SK-N-SH (cell line): ENCODE results near the gene ASPDH. TPM values are rescaled to one million over a fixed set of nuclear protein-coding genes. Genes with fewer than 3 reads are reported as not detected.

Experiments used
- CTCF ChIA-PET: fragments of 300-600, 350-600 bp; formaldehyde crosslinking; extraction: SDS; loops from one replicate; lab custom pipeline; 2021; lab: Yijun Ruan, JAX
- POLR2A ChIA-PET: fragments of 350-600 bp; sonication (Branson Sonifier 250); formaldehyde crosslinking; extraction: SDS; loops from one replicate; lab custom pipeline; 2020; ENCODE audit warnings: antibody characterized with exemption, inconsistent platforms; lab: Yijun Ruan, JAX
- DNase-seq: peaks from one replicate; pipeline ENCODE4 v3.0.0; 2012
- H2AFZ ChIP-seq: fragments of 200-600 bp; sonication (generic); 2 replicates; pipeline ENCODE4 v1.8.1; 2016; ENCODE audit warnings: antibody characterized with exemption, mild to moderate bottlenecking, low read depth
- H3F3A ChIP-seq: fragments of 200-600 bp; sonication (generic); replicated peaks from 2 replicates; pipeline ENCODE3; 2016; ENCODE audit warnings: antibody characterized with exemption, mild to moderate bottlenecking; ENCODE audit not compliant: insufficient read depth
- H3K27ac ChIP-seq, 2 experiments: fragments of 200-500 bp in 1 of 2; fragments of 200-600 bp in 1 of 2; sonication (Bioruptor generic) in 1 of 2; sonication (generic), shearing (Covaris generic) in 1 of 2; 2 replicates each; pipeline versions ENCODE4 v1.5.1 to v1.6.1; 2014 to 2016; ENCODE audit warnings: low read depth in 2 of 2, inconsistent platforms in 1 of 2, low read length in 1 of 2, mild to moderate bottlenecking in 1 of 2, mixed read lengths in 1 of 2
- H3K27me3 ChIP-seq: fragments of 200-600 bp; sonication (generic), shearing (Covaris generic); 2 replicates; pipeline ENCODE4 v1.6.1; 2016; ENCODE audit warnings: mixed run types; ENCODE audit not compliant: insufficient read depth
- H3K36me3 ChIP-seq, 2 experiments: fragments of 200-500 bp in 1 of 2; fragments of 200-600 bp in 1 of 2; sonication (Bioruptor generic) in 1 of 2; sonication (generic) in 1 of 2; replicated peaks in 1 of 2; 2 replicates each; pipeline versions ENCODE3 to v1.5.1; 2014 to 2016; ENCODE audit warnings: low read length in 1 of 2, mild to moderate bottlenecking in 1 of 2; ENCODE audit not compliant: insufficient read depth in 2 of 2, control insufficient read depth in 1 of 2
- H3K4me1 ChIP-seq, 2 experiments: fragments of 200-500 bp in 1 of 2; fragments of 200-600 bp in 1 of 2; sonication (Bioruptor generic) in 1 of 2; sonication (generic), shearing (Covaris generic) in 1 of 2; 2 replicates each; pipeline versions ENCODE4 v1.5.1 to v1.6.1; 2014 to 2016; ENCODE audit warnings: low read depth in 1 of 2, low read length in 1 of 2, mixed run types in 1 of 2; ENCODE audit not compliant: insufficient read depth in 2 of 2, control insufficient read depth in 1 of 2
- H3K4me2 ChIP-seq: fragments of 200-600 bp; sonication (generic), shearing (Covaris generic); 2 replicates; pipeline ENCODE4 v1.6.1; 2017; ENCODE audit warnings: mixed run types
- H3K4me3 ChIP-seq, 2 experiments: fragments of 200-500 bp in 1 of 2; fragments of 200-600 bp in 1 of 2; sonication (Bioruptor generic) in 1 of 2; sonication (generic), shearing (Covaris generic) in 1 of 2; 2 replicates each; pipeline versions ENCODE4 v1.5.1 to v1.8.1; 2014 to 2016; ENCODE audit warnings: low read depth in 2 of 2, inconsistent platforms in 1 of 2, low read length in 1 of 2, mild to moderate bottlenecking in 1 of 2, mixed read lengths in 1 of 2, moderate library complexity in 1 of 2
- H3K79me2 ChIP-seq: fragments of 200-600 bp; sonication (generic); 2 replicates; pipeline ENCODE4 v1.8.1; 2017; ENCODE audit warnings: mild to moderate bottlenecking; ENCODE audit not compliant: insufficient read depth
- H3K9ac ChIP-seq: fragments of 200-600 bp; sonication (generic); 2 replicates; pipeline ENCODE4 v1.6.1; 2017; ENCODE audit warnings: mixed run types
- H3K9me2 ChIP-seq: fragments of 200-600 bp; sonication (generic); 2 replicates; pipeline ENCODE4 v1.6.1; 2017; ENCODE audit warnings: mixed run types
- H3K9me3 ChIP-seq: fragments of 200-600 bp; sonication (generic); 2 replicates; pipeline ENCODE4 v1.6.1; 2017; ENCODE audit warnings: mixed run types, mild to moderate bottlenecking, moderate library complexity
- H4K20me1 ChIP-seq: fragments of 200-600 bp; sonication (generic); 2 replicates; pipeline ENCODE4 v1.6.1; 2017; ENCODE audit warnings: mild to moderate bottlenecking, mixed run types; ENCODE audit not compliant: insufficient read depth
- GATA2 ChIP-seq: sonication (generic); formaldehyde crosslinking; IDR thresholded peaks from 2 replicates; pipeline ENCODE4 v1.5.0; 2020; ENCODE audit warnings: mild to moderate bottlenecking, missing genetic modification reagents
- NFIC ChIP-seq: IDR thresholded peaks from 2 replicates; pipeline ENCODE4 v1.4.0; 2012; ENCODE audit warnings: borderline replicate concordance
- RAD21 ChIP-seq: IDR thresholded peaks from 2 replicates; pipeline ENCODE4 v1.6.1; 2012; ENCODE audit warnings: mild to moderate bottlenecking, low read length
- SIN3A ChIP-seq: IDR thresholded peaks from 2 replicates; pipeline ENCODE4 v1.6.1; 2012; ENCODE audit warnings: low read depth, mild to moderate bottlenecking, low read length, moderate library complexity, borderline replicate concordance
- TCF12 ChIP-seq: IDR thresholded peaks from 2 replicates; pipeline ENCODE4 v1.4.0; 2012
- WGBS: methylation state at CpG from one replicate; pipeline ENCODE4 v1.1.6; 2017; ENCODE audit warnings: low lambda C conversion rate; 5-methylcytosine and 5-hydroxymethylcytosine counted together
- polyA plus RNA-seq, 3 experiments: library from polyadenylated mRNA; depleted of rRNA; stranded (reverse); fragments of >200 nt; gene quantifications; 2 replicates each; pipeline ENCODE4 v1.2.3, GENCODE V29; 2012
- TF ChIP-seq, protein P1 (sequence below): IDR thresholded peaks from 2 replicates; pipeline ENCODE4 v1.4.0; 2012; ENCODE audit warnings: low read depth, borderline replicate concordance
- TF ChIP-seq, protein P2 (sequence below): fragments of 200-600 bp; sonication (generic); IDR thresholded peaks from 2 replicates; pipeline ENCODE4 v1.6.1; 2017; ENCODE audit warnings: antibody characterized with exemption, mild to moderate bottlenecking, moderate library complexity
- TF ChIP-seq, protein P3 (sequence below): IDR thresholded peaks from 2 replicates; pipeline ENCODE4; 2012
- TF ChIP-seq, protein P4 (sequence below): IDR thresholded peaks from 2 replicates; pipeline ENCODE4 v1.4.0; 2012; ENCODE audit warnings: low read depth
- TF ChIP-seq, protein P5 (sequence below): fragments of 150-350 bp; IDR thresholded peaks from 2 replicates; pipeline ENCODE4 v1.6.1; 2016; ENCODE audit warnings: mild to moderate bottlenecking, low read depth, low read length

Gene ASPDH
- polyA plus RNA-seq, 1 of the 3 experiments (the other 2 are of a cell fraction), result 0.07 TPM

DNA sequence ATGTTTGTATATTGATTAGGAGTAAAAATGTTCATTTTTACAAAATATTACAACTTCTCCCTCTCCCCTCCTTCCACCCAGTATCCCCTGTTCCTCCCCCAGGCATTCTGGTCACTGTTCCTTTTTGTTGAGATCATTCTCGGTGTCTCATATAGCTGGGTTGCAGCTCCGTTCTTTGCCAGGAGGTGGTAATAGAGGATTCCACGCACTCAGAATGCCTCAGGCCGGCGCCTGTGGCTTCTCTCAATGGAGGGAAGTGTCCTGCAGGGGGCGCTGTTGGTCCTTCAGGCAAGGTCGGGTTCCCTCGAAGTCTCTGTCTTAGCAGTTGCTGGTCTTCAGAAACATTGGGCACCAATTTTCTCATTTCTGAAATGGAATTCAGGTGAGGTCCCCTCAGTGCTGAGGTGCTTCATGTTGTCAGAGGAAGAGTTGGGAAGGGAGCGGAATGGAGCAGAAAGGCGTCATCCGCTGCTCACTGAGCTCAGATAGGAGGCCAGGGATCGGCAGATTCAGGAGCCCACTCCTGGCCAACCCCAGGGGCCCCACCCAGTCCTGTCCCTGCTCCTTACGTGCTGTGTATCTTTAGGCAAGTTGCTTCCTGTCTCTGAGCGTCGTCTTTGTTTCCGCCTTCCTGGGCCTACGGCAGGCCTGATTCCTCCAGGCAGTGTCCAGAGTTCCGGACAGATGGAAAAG, 26.7 kb downstream of the ASPDH start:
- H3K27me3 ChIP-seq, result peaks cover 5% of the 10 kb centered on the region; the same call in 1 of the 2 replicates
- no peaks in the 10 kb centered on the region for H3K79me2 ChIP-seq
- H3F3A ChIP-seq, result no peaks in the 10 kb centered on the region
- no peak overlapping the region for H3K4me2 ChIP-seq
- H3K9ac ChIP-seq, result no peak overlapping the region
- peaks cover 0 to 3% of the 10 kb centered on the region in 2 experiments; a peak in 1 of 4 replicates for H3K4me1 ChIP-seq
- H3K4me3 ChIP-seq, result peak overlapping the region in 1 of 2 experiments; percentile 18; a peak in 1 of 4 replicates
- TF ChIP-seq, protein P1, sequence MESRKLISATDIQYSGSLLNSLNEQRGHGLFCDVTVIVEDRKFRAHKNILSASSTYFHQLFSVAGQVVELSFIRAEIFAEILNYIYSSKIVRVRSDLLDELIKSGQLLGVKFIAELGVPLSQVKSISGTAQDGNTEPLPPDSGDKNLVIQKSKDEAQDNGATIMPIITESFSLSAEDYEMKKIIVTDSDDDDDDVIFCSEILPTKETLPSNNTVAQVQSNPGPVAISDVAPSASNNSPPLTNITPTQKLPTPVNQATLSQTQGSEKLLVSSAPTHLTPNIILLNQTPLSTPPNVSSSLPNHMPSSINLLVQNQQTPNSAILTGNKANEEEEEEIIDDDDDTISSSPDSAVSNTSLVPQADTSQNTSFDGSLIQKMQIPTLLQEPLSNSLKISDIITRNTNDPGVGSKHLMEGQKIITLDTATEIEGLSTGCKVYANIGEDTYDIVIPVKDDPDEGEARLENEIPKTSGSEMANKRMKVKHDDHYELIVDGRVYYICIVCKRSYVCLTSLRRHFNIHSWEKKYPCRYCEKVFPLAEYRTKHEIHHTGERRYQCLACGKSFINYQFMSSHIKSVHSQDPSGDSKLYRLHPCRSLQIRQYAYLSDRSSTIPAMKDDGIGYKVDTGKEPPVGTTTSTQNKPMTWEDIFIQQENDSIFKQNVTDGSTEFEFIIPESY, result no peak
- no peak for TF ChIP-seq SIN3A
- TF ChIP-seq, protein P2, sequence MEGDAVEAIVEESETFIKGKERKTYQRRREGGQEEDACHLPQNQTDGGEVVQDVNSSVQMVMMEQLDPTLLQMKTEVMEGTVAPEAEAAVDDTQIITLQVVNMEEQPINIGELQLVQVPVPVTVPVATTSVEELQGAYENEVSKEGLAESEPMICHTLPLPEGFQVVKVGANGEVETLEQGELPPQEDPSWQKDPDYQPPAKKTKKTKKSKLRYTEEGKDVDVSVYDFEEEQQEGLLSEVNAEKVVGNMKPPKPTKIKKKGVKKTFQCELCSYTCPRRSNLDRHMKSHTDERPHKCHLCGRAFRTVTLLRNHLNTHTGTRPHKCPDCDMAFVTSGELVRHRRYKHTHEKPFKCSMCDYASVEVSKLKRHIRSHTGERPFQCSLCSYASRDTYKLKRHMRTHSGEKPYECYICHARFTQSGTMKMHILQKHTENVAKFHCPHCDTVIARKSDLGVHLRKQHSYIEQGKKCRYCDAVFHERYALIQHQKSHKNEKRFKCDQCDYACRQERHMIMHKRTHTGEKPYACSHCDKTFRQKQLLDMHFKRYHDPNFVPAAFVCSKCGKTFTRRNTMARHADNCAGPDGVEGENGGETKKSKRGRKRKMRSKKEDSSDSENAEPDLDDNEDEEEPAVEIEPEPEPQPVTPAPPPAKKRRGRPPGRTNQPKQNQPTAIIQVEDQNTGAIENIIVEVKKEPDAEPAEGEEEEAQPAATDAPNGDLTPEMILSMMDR, result peak; percentile 55
- TF ChIP-seq RAD21, result peak; percentile 30; the same call in 1 of the 2 replicates
- no peak for TF ChIP-seq TCF12
- TF ChIP-seq, protein P3, sequence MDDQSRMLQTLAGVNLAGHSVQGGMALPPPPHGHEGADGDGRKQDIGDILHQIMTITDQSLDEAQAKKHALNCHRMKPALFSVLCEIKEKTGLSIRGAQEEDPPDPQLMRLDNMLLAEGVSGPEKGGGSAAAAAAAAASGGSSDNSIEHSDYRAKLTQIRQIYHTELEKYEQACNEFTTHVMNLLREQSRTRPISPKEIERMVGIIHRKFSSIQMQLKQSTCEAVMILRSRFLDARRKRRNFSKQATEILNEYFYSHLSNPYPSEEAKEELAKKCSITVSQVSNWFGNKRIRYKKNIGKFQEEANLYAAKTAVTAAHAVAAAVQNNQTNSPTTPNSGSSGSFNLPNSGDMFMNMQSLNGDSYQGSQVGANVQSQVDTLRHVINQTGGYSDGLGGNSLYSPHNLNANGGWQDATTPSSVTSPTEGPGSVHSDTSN, result no peak
- TF ChIP-seq, protein P4, sequence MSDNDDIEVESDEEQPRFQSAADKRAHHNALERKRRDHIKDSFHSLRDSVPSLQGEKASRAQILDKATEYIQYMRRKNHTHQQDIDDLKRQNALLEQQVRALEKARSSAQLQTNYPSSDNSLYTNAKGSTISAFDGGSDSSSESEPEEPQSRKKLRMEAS, result no peak
- H3K9me3 ChIP-seq, result no peaks in the 10 kb centered on the region; the same call in 1 of the 2 replicates
- no peak overlapping the region for H3K27ac ChIP-seq
- DNase-seq, result peak; percentile 57
- peaks cover 3 to 8% of the 10 kb centered on the region in 2 experiments for H3K36me3 ChIP-seq
- H2AFZ ChIP-seq, result no peak overlapping the region
- no peaks in the 10 kb centered on the region for H3K9me2 ChIP-seq
- ChIA-PET POLR2A (no interaction called here), CTCF (interaction anchor here (1.2 to 2.6 kb wide), 4 partner anchors 14 to 69 kb away, joined by 3 to 8 read pairs (median 5); no protein-coding TSS in a partner anchor)
- WGBS, result 77% methylated on average over 18 of the region's 18 CpGs
- no peaks in the 10 kb centered on the region for H4K20me1 ChIP-seq

DNA sequence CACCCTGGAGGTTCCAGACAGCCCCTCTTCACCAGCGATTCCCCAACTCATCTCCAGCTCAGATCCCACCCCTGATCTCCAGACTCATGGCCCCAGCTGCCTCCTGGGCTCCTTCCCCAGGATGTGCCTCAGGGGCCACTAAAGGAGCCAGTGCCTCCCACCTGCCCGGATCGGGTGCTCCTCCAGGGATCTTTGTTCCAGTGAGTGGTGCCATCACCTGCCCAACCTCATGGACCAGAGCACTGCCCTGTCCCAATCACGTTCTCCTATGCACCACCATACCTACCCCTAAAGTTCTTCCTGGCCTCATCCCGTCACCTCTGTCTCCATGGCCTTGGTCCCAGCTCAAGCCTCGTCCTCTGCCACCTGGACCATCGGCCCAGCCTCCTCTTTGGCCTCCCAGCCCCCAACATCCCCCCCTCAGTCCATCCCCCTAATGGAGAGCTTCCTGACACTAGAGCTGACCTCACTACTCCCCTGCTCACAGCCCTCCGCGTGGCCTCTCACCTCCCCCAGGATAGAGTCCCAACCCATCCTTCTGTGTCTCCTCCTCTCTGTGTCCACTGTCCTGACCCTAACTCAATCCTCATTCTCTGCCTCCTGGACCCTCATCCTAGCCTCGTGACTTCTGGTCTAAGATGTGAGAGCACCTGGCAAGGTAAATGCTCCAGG, 28.3 kb downstream of the ASPDH start:
- POLR2A ChIA-PET, result no interaction called here
- Histone ChIP-seq H3K4me2 (no peak overlapping the region), H2AFZ (no peak overlapping the region), H3K27me3 (no peaks in the 10 kb centered on the region), H3K9ac (no peak overlapping the region), H3K36me3 (peaks cover 6 to 20% of the 10 kb centered on the region in 2 experiments), H3K9me2 (no peaks in the 10 kb centered on the region), H3K27ac (no peak overlapping the region), H3K4me1 (no peaks in the 10 kb centered on the region; a peak in 1 of 4 replicates), H3K79me2 (no peaks in the 10 kb centered on the region), H3F3A (no peaks in the 10 kb centered on the region), H3K4me3 (no peak overlapping the region), H3K9me3 (no peaks in the 10 kb centered on the region; the same call in 1 of the 2 replicates), H4K20me1 (no peaks in the 10 kb centered on the region)
- CTCF ChIA-PET, result interaction anchor here (1.0 to 1.9 kb wide), 3 partner anchors 19 to 72 kb away, joined by 3 to 6 read pairs (median 4); no protein-coding TSS in a partner anchor
- WGBS, result 86% methylated on average over 10 of the region's 10 CpGs
- no peak for DNase-seq
- TF ChIP-seq, protein P5, sequence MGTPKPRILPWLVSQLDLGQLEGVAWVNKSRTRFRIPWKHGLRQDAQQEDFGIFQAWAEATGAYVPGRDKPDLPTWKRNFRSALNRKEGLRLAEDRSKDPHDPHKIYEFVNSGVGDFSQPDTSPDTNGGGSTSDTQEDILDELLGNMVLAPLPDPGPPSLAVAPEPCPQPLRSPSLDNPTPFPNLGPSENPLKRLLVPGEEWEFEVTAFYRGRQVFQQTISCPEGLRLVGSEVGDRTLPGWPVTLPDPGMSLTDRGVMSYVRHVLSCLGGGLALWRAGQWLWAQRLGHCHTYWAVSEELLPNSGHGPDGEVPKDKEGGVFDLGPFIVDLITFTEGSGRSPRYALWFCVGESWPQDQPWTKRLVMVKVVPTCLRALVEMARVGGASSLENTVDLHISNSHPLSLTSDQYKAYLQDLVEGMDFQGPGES, result no peak
- TF ChIP-seq GATA2 (no peak), NFIC (no peak)
